ENCODE data around the gene DLG1.

The DLG1 gene

GRCh38 chr3:197186887-197187588, 111.4 kb downstream of the DLG1 start:
- no peak overlapping the region; the same call in 1 of the 2 replicates for H3K4me3 ChIP-seq (ENCODE audit: low read depth, low read length)
- H3K36me3 ChIP-seq: no peaks in the 10 kb centered on the region
- peak; percentile 84 for TF ChIP-seq CTCF (IDR thresholded peaks at IDR 0.05; ENCODE audit: low read depth, low read length)
- H3K4me1 ChIP-seq: peaks cover 28% of the 10 kb centered on the region
- H3K9me3 ChIP-seq: no peaks in the 10 kb centered on the region
- peak; percentile 33 for DNase-seq
- no peaks in the 10 kb centered on the region for H3K27me3 ChIP-seq

GRCh38 chr3:197183582-197183981, 114.8 kb downstream of the DLG1 start:
- peak; percentile 65 for DNase-seq
- Histone ChIP-seq H3K36me3 (no peaks in the 10 kb centered on the region), H3K4me3 (ENCODE audit: low read depth, low read length) (peak overlapping the region; percentile 63), H3K4me1 (peaks cover 21% of the 10 kb centered on the region), H3K27me3 (no peaks in the 10 kb centered on the region), H3K9me3 (no peaks in the 10 kb centered on the region)
- no peak for TF ChIP-seq CTCF (IDR thresholded peaks at IDR 0.05; ENCODE audit: low read depth, low read length)

- Histone ChIP-seq H3K36me3 (peaks cover 7% of the 10 kb centered on the region), H3K9me3 (no peaks in the 10 kb centered on the region), H3K27me3 (no peaks in the 10 kb centered on the region), H3K4me1 (peaks cover 23% of the 10 kb centered on the region), H3K4me3 (ENCODE audit: low read depth, low read length) (peak overlapping the region; percentile 63)
- peak; percentile 64 for DNase-seq
- TF ChIP-seq CTCF (IDR thresholded peaks at IDR 0.05; ENCODE audit: low read depth, low read length): no peak
Measured at GRCh38 chr3:197181741-197182140, 116.7 kb downstream of the DLG1 start.

- no peak for TF ChIP-seq CTCF (IDR thresholded peaks at IDR 0.05; ENCODE audit: low read depth, low read length)
- H3K4me1 ChIP-seq: peaks cover 36% of the 10 kb centered on the region
- peaks cover 12% of the 10 kb centered on the region for H3K36me3 ChIP-seq
- H3K9me3 ChIP-seq: no peaks in the 10 kb centered on the region
- no peak overlapping the region for H3K4me3 ChIP-seq (ENCODE audit: low read depth, low read length)
- H3K27me3 ChIP-seq: no peaks in the 10 kb centered on the region
- DNase-seq: no peak
Measured at GRCh38 chr3:197178998-197179397, 119.4 kb downstream of the DLG1 start.

- TF ChIP-seq CTCF (IDR thresholded peaks at IDR 0.05; ENCODE audit: low read depth, low read length): no peak
Measured at GRCh38 chr3:197175503-197175902, 122.9 kb downstream of the DLG1 start.

GRCh38 chr3:197174927-197175326, 123.5 kb downstream of the DLG1 start:
- DNase-seq: no peak
- no peak for TF ChIP-seq CTCF (IDR thresholded peaks at IDR 0.05; ENCODE audit: low read depth, low read length)
- peaks cover 66% of the 10 kb centered on the region for H3K4me1 ChIP-seq
- H3K4me3 ChIP-seq (ENCODE audit: low read depth, low read length): no peak overlapping the region
- no peaks in the 10 kb centered on the region for H3K27me3 ChIP-seq
- H3K9me3 ChIP-seq: no peaks in the 10 kb centered on the region
- peaks cover 24% of the 10 kb centered on the region for H3K36me3 ChIP-seq

More at GRCh38 chr3:197175503-197175902, 122.9 kb downstream of the DLG1 start:
- H3K27me3 ChIP-seq: no peaks in the 10 kb centered on the region
- no peaks in the 10 kb centered on the region for H3K9me3 ChIP-seq
- H3K4me3 ChIP-seq (ENCODE audit: low read depth, low read length): no peak overlapping the region
- DNase-seq: no peak
- peaks cover 63% of the 10 kb centered on the region for H3K4me1 ChIP-seq
- H3K36me3 ChIP-seq: peaks cover 18% of the 10 kb centered on the region
